HCT116 (cell line): ENCODE results near the gene CSF1R.

ENCODE experiments used
- CTCF ChIP-seq, 3 experiments: fragments of 200-600 bp in 1 of 3; sonication (generic) in 1 of 3; IDR thresholded peaks in 2 of 3; conservative IDR thresholded peaks in 1 of 3; 2 replicates each; pipeline ENCODE4 v1.5.1; 2012 to 2017; ENCODE audit warnings: low read depth in 2 of 3, low read length in 2 of 3, antibody characterized with exemption in 1 of 3, borderline replicate concordance in 1 of 3, control low read depth in 1 of 3, mild to moderate bottlenecking in 1 of 3, mixed read lengths in 1 of 3, mixed run types in 1 of 3, moderate library complexity in 1 of 3; ENCODE audit not compliant: insufficient read depth in 1 of 3
- EZH2phosphoT487 ChIP-seq: fragments of 200-600 bp; IDR thresholded peaks from 2 replicates; pipeline ENCODE4 v1.6.1; 2018; ENCODE audit warnings: antibody characterized with exemption, borderline replicate concordance
- POLR2A ChIP-seq: IDR thresholded peaks from 2 replicates; pipeline ENCODE4 v1.7.0; 2011; ENCODE audit warnings: borderline replicate concordance; ENCODE audit not compliant: insufficient read depth, insufficient read length; ENCODE audit errors: extremely low read depth
- YY1 ChIP-seq: IDR thresholded peaks from 2 replicates; pipeline ENCODE4 v1.6.1; 2011; ENCODE audit warnings: low read length, low read depth, moderate library complexity, mild to moderate bottlenecking; ENCODE audit not compliant: insufficient replicate concordance; ENCODE audit errors: extremely low read depth

- no peak for TF ChIP-seq CTCF (IDR thresholded peaks at IDR 0.05 in 2 of 3, conservative IDR thresholded peaks at IDR 0.05 in 1 of 3; ENCODE audit: borderline replicate concordance in 1 of 3, insufficient read depth in 1 of 3, low read depth in 2 of 3, low read length in 2 of 3)
- TF ChIP-seq EZH2phosphoT487, result no peak
- no peak for TF ChIP-seq YY1
- TF ChIP-seq POLR2A, result no peak
Observed at GRCh38 chr5:150075233-150075632, 11.1 kb downstream of the CSF1R start.
